Activated T-helper 1 cell treated with anti-CD3 and anti-CD28 coated beads, Interleukin-12 subunit alpha, Interleukin-12 subunit beta, Interleukin-2, Interleukin-4 antibody, amounts not matched to agents 30 ng/mL and 10 ng/mL and 1 ng/mL, durations not matched to agents 14 hours and 24 hours and 36 hours (primary cell): Measurements from ENCODE around the gene ITFG1. TPM values are rescaled to one million over a fixed set of nuclear protein-coding genes. Genes with fewer than 3 reads are reported as not detected.
"Not testable (repeated sequence)": the region's sequence is repeated elsewhere in the genome, so short reads cannot be mapped to it uniquely, and the experiment has no call there.

Experiments
- DNase-seq: peaks from one replicate; pipeline ENCODE4 v3.0.0; 2021; ENCODE audit warnings: low spot score
- H3K27ac Mint-ChIP-seq: one replicate; pipeline ENCODE4 v1.8.0; 2021; ENCODE audit warnings: mild to moderate bottlenecking, mixed read lengths
- H3K27me3 Mint-ChIP-seq: one replicate; pipeline ENCODE4 v1.8.0; 2022; ENCODE audit warnings: mild to moderate bottlenecking, moderate library complexity, mixed read lengths; ENCODE audit not compliant: insufficient read depth
- H3K36me3 Mint-ChIP-seq: one replicate; pipeline ENCODE4 v1.8.0; 2021; ENCODE audit warnings: low read depth, mixed read lengths
- H3K4me1 Mint-ChIP-seq: one replicate; pipeline ENCODE4 v1.8.0; 2021; ENCODE audit warnings: low read depth, mixed read lengths
- H3K4me3 Mint-ChIP-seq: one replicate; pipeline ENCODE4 v1.8.0; 2021; ENCODE audit warnings: mild to moderate bottlenecking, moderate library complexity, mixed read lengths
- H3K9me3 Mint-ChIP-seq: one replicate; pipeline ENCODE4 v1.8.0; 2021; ENCODE audit warnings: mixed read lengths
- intact Hi-C: fragments of 100-400 bp; cut with micrococcal nuclease; formaldehyde crosslinking; loops from one replicate; pipeline ENCODE4 v1.15.1; 2024
- total RNA-seq: library from RNA; stranded (reverse); gene quantifications from 2 replicates; pipeline ENCODE4 v1.2.3, GENCODE V29; 2022

Gene ITFG1
- total RNA-seq, 1 donor from 2014 or later, result 25.4 TPM

DNA sequence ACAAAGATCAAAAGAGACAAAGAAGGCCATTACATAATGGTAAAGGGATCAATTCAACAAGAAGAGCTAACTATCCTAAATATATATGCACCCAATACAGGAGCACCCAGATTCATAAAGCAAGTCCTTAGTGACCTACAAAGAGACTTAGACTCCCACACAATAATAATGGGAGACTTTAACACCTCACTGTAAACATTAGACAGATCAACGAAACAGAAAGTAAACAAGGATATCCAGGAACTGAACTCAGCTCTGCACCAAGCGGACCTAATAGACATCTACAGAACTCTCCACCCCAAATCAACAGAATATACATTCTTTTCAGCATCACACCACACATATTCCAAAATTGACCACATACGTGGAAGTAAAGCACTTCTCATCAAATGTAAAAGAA is 20.8 kb downstream of the ITFG1 start:
- peaks cover 11% of the 10 kb centered on the region for H3K9me3 Mint-ChIP-seq
- H3K27me3 Mint-ChIP-seq, H3K4me3 Mint-ChIP-seq, H3K27ac Mint-ChIP-seq, intact Hi-C loops, DNase-seq, H3K4me1 Mint-ChIP-seq: not testable (repeated sequence)
- H3K36me3 Mint-ChIP-seq, result peaks cover 30% of the 10 kb centered on the region

DNA sequence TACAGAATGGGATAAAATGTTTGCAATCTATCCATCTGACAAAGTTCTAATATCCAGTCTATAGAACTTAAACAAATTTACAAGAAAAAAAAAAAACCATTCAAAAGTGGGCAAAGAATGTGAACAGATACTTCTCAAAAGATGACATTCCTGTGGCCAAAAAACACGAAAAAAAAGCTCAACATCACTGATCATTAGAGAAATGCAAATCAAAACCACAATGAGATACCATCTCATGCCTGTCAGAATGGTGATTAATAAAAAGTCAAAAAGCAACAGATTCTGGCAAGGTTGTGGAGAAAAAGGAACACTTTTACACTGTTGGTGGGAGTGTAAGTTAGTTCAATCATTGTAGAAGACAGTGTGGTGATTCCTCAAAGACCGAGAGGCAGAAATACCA is 26.6 kb downstream of the ITFG1 start:
- H3K4me1 Mint-ChIP-seq, H3K36me3 Mint-ChIP-seq, H3K27ac Mint-ChIP-seq, H3K4me3 Mint-ChIP-seq, H3K9me3 Mint-ChIP-seq, DNase-seq, intact Hi-C loops, H3K27me3 Mint-ChIP-seq: not testable (repeated sequence)

DNA sequence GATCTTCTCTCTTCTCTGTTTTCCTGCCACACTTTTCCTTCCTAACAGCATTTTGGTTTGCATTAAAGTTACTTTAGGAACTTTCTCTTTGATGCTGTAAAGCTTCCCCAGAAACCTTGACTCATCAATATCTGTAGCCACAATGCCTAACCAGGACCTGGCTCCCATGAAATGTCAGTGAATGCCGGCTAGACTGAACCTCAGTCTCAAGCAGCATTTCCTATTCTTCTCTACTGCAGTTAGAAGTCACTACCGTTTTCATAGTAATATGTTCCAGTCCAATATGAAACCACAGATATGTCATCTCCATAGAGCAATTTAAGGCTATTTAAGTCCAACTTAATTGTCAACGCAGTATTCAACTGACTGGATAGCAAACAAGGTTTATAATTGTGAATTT is 28.9 kb downstream of the ITFG1 start:
- Mint-ChIP-seq H3K4me1 (no peaks in the 10 kb centered on the region), H3K27me3 (no peaks in the 10 kb centered on the region), H3K36me3 (peaks cover 3% of the 10 kb centered on the region), H3K27ac (no peak overlapping the region), H3K9me3 (no peaks in the 10 kb centered on the region), H3K4me3 (no peak overlapping the region)
- intact Hi-C loops, result no loop called here
- DNase-seq, result no peak

DNA sequence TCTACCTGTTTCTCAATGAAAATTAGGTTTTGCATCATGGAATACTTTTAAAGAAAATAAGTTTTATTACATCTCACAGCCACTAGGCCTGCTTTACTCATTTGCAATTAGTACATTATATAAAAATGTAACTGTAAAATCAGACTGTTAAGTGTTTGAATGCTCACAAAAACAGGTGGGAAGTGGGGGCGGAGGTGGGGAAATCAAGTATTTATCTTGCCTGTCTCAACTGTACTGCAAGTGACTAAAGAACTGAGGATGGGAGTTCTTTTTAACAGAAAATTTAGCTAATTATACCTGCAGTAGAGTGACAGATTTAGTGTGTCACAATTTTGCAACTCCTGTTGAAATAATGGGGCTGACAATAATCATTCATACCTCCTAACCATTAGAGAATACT is 34.1 kb downstream of the ITFG1 start:
- no peak for DNase-seq
- intact Hi-C loops, result no loop called here
- H3K27ac Mint-ChIP-seq, result no peak overlapping the region
- H3K27me3 Mint-ChIP-seq, result no peaks in the 10 kb centered on the region
- peaks cover 20% of the 10 kb centered on the region for H3K36me3 Mint-ChIP-seq
- H3K4me1 Mint-ChIP-seq, result no peaks in the 10 kb centered on the region
- no peak overlapping the region for H3K4me3 Mint-ChIP-seq
- no peaks in the 10 kb centered on the region for H3K9me3 Mint-ChIP-seq

DNA sequence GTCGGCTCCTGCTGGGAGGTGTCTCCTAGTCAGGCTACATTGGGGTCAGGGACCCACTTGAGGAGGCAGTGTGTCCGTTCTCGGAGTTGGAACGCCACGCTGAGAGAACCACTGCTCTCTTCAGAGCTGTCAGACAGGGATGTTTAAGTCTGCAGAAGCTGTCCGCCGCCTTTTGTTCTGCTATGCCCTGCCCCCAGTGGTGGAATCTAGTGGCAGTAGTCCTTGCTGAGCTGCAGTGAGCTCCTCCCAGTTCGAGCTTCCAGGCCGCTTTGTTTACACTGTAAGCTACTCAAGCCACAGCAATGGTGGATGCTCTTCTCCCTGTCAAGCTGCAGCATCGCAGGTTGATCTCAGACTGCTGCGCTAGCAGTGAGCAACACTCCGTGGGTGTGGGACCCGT is 36.0 kb downstream of the ITFG1 start:
- no peaks in the 10 kb centered on the region for H3K4me1 Mint-ChIP-seq
- H3K27ac Mint-ChIP-seq, result no peak overlapping the region
- H3K4me3 Mint-ChIP-seq, result no peak overlapping the region
- no peaks in the 10 kb centered on the region for H3K9me3 Mint-ChIP-seq
- no peak for DNase-seq
- no peaks in the 10 kb centered on the region for H3K27me3 Mint-ChIP-seq
- intact Hi-C loops, result no loop called here
- H3K36me3 Mint-ChIP-seq, result peaks cover 22% of the 10 kb centered on the region

DNA sequence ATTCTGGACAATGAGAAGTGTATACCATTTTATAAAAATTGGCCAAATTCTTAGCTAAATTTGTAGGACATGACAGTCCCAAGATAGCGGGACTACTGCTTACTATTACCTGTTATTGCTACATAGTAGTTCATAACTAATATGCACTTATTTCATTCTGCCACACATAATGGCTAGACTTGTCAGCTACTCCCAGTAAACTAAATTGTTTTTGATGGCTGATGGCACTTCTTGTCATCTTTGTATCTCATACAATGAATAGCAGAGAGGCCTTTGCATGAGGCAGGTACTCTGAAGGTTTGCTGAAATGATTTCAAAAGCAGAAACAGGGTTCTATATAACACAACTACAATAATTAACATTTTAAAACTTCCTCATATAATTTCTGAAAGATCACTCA is 44.0 kb downstream of the ITFG1 start:
- no peak overlapping the region for H3K4me3 Mint-ChIP-seq
- DNase-seq, result no peak
- H3K27me3 Mint-ChIP-seq, result no peaks in the 10 kb centered on the region
- no peaks in the 10 kb centered on the region for H3K9me3 Mint-ChIP-seq
- intact Hi-C loops, result no loop called here
- H3K27ac Mint-ChIP-seq, result no peak overlapping the region
- peaks cover 10% of the 10 kb centered on the region for H3K36me3 Mint-ChIP-seq
- peaks cover 3% of the 10 kb centered on the region for H3K4me1 Mint-ChIP-seq

DNA sequence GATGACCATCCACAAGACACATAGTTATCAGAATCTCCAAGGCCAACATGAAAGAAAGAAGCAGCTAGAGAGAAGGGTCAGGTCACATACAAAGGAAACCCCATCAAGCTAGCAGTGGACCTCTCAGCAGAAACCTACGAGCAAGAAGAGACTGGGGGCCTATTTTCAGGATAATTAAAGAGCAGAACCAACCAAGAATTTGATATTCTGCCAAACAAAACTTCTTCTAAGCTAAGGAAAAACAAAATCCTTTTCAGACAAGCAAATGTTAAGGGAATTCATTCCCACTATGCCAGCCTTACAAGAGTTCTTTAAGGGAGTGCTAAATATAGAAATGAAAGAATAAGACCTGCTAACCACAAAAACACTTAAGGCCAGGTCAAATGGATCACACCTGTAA is 47.8 kb downstream of the ITFG1 start:
- Mint-ChIP-seq H3K27me3 (no peaks in the 10 kb centered on the region), H3K4me3 (no peak overlapping the region), H3K9me3 (no peaks in the 10 kb centered on the region), H3K27ac (no peak overlapping the region), H3K36me3 (peaks cover 10% of the 10 kb centered on the region), H3K4me1 (peaks cover 18% of the 10 kb centered on the region)
- DNase-seq, result no peak
- intact Hi-C loops, result no loop called here

DNA sequence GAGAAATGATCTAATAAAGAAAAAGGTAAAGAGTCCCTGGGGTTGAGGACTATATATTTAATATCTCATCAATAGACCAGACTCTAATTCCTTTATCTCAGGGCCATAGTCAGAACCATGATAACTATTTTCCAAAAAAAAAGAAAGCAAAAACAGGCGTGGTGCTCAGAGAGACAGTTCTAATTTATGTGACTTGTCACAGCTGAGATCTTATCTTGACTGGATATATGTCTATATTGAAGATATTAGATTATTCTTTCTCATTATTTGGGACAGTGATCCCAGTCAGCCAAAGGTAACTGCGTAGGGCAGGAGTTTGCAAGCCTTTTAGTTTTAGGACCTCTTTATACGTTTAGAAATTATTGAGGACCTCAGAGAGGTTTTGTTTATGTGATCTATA is 52.4 kb downstream of the ITFG1 start:
- intact Hi-C loops, result no loop called here
- Mint-ChIP-seq H3K36me3 (peaks cover 8% of the 10 kb centered on the region), H3K27ac (no peak overlapping the region), H3K9me3 (no peaks in the 10 kb centered on the region), H3K27me3 (no peaks in the 10 kb centered on the region), H3K4me1 (peaks cover 18% of the 10 kb centered on the region), H3K4me3 (no peak overlapping the region)
- DNase-seq, result no peak

DNA sequence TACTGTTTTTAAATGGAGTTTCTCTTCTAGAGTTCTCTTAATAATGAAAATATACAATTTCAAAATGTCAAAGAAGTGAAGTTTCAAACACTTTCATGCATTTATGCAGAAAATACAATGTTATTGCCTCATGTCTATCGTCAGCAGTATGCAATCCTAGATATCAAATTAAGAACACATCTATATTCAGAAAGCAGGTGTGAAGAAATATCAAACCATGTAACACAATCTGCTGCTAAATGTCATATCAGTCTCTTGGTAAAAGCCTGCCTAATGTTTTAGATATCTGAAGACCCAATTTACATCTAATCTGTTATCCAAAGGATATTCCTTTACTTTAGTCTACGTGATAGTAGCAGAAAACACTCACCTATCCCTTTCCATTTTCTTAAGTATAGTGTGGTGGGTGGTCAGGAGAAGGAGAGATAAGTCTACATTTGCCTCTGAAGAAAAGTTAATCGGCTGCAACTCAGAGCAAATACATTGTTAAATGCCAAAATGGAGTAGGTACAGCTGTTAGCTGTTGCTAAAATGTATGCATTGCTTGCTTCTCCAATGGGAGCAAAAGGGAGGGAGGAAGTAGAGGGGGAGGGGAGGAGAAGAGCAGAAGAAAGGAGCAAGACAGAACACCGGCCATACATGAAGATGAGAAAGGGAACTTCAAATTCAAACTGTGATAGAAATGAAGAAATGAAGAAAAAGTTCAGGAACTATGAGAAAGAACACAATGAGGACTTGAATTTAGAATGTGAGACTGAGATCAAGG is 64.9 kb downstream of the ITFG1 start:
- intact Hi-C loops, result no loop called here
- H3K4me1 Mint-ChIP-seq, result peaks cover 13% of the 10 kb centered on the region
- H3K36me3 Mint-ChIP-seq, result peaks cover 3% of the 10 kb centered on the region
- H3K27ac Mint-ChIP-seq, result no peak overlapping the region
- no peaks in the 10 kb centered on the region for H3K27me3 Mint-ChIP-seq
- H3K9me3 Mint-ChIP-seq, result no peaks in the 10 kb centered on the region
- no peak overlapping the region for H3K4me3 Mint-ChIP-seq
- DNase-seq, result no peak

DNA sequence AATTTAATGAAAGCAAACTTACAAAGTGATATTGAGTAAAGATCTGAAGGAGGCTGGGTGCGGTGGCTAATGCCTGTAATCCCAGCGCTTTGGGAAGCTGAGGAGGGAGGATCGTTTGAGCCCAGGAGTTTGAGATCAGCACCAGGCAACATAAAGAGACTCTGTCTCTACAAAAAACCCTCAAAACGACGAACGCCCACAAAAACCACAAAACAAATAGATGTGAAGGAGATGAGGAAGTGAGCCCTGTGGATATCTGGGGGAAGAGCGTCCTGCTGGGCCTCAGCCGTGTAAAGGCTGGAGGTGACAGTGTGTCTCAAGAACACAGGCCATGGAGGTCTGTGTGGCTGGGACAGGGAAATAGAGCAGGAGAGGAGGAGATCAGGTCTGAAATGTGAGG is 68.8 kb downstream of the ITFG1 start:
- peaks cover 13% of the 10 kb centered on the region for H3K4me1 Mint-ChIP-seq
- no peak for DNase-seq
- H3K36me3 Mint-ChIP-seq, result peaks cover 3% of the 10 kb centered on the region
- no peaks in the 10 kb centered on the region for H3K9me3 Mint-ChIP-seq
- H3K27me3 Mint-ChIP-seq, result no peaks in the 10 kb centered on the region
- H3K4me3 Mint-ChIP-seq, result no peak overlapping the region
- intact Hi-C loops, result no loop called here
- H3K27ac Mint-ChIP-seq, result peak overlapping the region; percentile 2

DNA sequence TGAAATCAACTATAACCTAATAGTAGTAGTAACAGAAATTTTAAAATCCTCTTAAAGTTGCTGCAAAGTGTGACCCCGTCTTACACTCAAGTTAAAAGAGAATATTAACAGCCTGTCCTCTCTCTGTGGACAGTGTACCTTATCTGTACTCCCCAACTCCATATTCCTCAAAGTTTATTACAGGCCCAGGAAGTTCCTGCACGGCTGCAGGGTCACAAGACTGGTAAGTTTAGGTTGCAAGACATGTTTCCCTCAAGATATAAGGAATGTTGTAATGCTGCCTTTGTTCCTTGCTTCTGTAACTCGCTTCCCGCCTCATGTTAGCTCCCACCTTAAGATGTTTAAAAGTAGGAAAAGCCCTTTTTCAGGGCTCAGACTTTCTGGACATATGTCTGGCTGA is 72.2 kb downstream of the ITFG1 start:
- H3K36me3 Mint-ChIP-seq, result no peaks in the 10 kb centered on the region
- DNase-seq, result no peak

DNA sequence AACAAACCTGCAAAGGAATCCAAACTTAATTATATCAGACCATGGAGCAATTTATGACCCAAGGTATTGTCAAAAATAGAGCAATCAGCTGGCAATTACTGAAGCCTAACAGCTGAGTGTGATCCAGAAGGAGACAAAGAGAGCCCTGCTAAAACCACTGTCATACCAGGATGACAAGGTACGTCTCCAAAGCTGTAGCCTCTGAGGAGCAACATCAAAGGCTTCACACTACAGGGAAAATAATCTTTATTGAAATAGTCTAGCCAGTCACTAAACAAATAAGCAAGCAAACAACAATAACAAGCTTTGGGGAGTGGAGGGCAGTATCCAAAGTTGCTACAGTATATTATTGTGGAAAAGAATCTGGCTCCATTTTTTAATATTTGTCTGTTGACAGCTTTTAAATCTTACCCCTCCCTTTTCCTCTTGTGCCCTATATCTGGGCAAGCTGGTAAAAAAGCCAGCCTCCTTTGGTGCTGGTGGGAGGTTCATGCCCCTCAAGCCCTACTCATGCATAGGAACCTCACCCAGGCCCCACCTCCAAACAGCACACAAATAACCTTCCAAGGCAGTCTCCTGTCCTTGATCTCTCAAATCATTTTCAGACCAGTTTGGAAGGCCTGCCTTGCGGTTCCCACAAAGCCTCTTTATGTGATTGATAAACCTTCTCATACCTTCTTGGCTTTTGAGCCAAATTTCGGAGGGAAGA is 73.7 kb downstream of the ITFG1 start:
- intact Hi-C loops, result no loop called here
- Mint-ChIP-seq H3K4me1 (peaks cover 6% of the 10 kb centered on the region), H3K9me3 (no peaks in the 10 kb centered on the region), H3K27ac (no peak overlapping the region), H3K4me3 (no peak overlapping the region), H3K36me3 (no peaks in the 10 kb centered on the region), H3K27me3 (no peaks in the 10 kb centered on the region)
- DNase-seq, result no peak

More for the DNA sequence above, 72.2 kb downstream of the ITFG1 start:
- peaks cover 13% of the 10 kb centered on the region for H3K4me1 Mint-ChIP-seq
- no peaks in the 10 kb centered on the region for H3K27me3 Mint-ChIP-seq
- intact Hi-C loops, result no loop called here
- no peaks in the 10 kb centered on the region for H3K9me3 Mint-ChIP-seq
- no peak overlapping the region for H3K27ac Mint-ChIP-seq
- no peak overlapping the region for H3K4me3 Mint-ChIP-seq

DNA sequence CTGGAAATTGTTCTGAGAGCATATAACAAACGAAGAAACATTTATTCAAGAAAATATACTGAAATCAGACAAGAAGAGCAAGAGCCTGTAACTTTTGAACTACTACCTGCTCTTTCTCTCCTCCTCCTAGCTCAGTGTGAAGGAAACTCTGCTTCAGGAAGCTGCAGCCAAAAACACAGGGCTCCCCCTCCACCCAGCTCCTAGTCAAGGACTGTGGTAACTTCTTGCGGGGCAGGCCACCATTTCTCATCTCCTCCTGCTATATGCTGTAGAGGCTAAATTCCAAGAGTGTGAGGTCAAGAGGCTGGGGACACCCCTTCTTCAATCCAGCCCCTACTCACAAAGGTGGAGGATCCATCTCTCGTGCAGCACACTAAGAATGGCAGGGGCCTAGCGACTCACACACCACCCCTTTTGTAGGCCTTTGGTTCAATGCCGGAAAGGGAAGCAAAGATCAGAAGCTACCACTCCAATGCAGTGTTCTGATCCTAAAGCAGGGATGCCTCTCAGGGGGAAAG is 74.6 kb downstream of the ITFG1 start:
- no peak overlapping the region for H3K27ac Mint-ChIP-seq
- H3K36me3 Mint-ChIP-seq, result no peaks in the 10 kb centered on the region
- no peak overlapping the region for H3K4me3 Mint-ChIP-seq
- no peaks in the 10 kb centered on the region for H3K27me3 Mint-ChIP-seq
- intact Hi-C loops, result no loop called here
- DNase-seq, result no peak
- no peaks in the 10 kb centered on the region for H3K9me3 Mint-ChIP-seq
- no peaks in the 10 kb centered on the region for H3K4me1 Mint-ChIP-seq
